Colonic mucosa (tissue), 4 donors: Measurements from ENCODE around the gene COL2A1. TPM values are rescaled to one million over a fixed set of nuclear protein-coding genes. Genes with fewer than 3 reads are reported as not detected.
A peak's percentile ranks its signal among the peaks of the same experiment; 100 is the strongest.

Experiments
- DNase-seq: peaks from one replicate; pipeline ENCODE4 v3.0.0-alpha.2; 2020
- H3K27ac ChIP-seq: fragments of 200-600 bp; one replicate; pipeline ENCODE4 v1.8.0; 2021
- H3K27me3 ChIP-seq: fragments of 200-600 bp; one replicate; pipeline ENCODE4 v1.8.0; 2021
- H3K36me3 ChIP-seq: fragments of 200-600 bp; one replicate; pipeline ENCODE4 v1.8.0; 2021
- H3K4me1 ChIP-seq: fragments of 200-600 bp; one replicate; pipeline ENCODE4 v1.8.0; 2021; ENCODE audit warnings: mild to moderate bottlenecking
- H3K4me3 ChIP-seq: fragments of 200-600 bp; one replicate; pipeline ENCODE4 v1.8.0; 2021
- H3K9ac ChIP-seq, 2 donors: one replicate each; pipeline ENCODE4 v1.7.0; 2013; ENCODE audit warnings: control low read depth in 2 of 2, low read depth in 2 of 2, low read length in 2 of 2
- H3K9me3 ChIP-seq: fragments of 200-600 bp; one replicate; pipeline ENCODE4 v1.8.0; 2021
- intact Hi-C: fragments of 100-400 bp; cut with DNase I; formaldehyde crosslinking; loops from one replicate; pipeline ENCODE4 v1.14.1; 2022
- total RNA-seq, 2 donors: library from RNA; stranded (reverse); fragmentation: NEBNext Ultra II Directional in 1 of 2; extraction: Animal tissue kit (Norgen Biotek cat#: 25700) in 1 of 2; gene quantifications; one replicate each; pipeline ENCODE4 v1.2.1, GENCODE V29; 2021
- TF ChIP-seq, protein P1 (sequence below): fragments of 200-600 bp; IDR thresholded peaks from one replicate; pipeline ENCODE4 v1.8.0; 2022; ENCODE audit warnings: antibody characterized with exemption, mild to moderate bottlenecking
- donor health status: healthy.
- donor health status: DM: no; HTN: no; CAD: no.
- donor health status: DM: no; HTN: no; CAD: no.

COL2A1 gene
- total RNA-seq, 2 donors from 2014 or later: 1.1 to 1.3 TPM

DNA sequence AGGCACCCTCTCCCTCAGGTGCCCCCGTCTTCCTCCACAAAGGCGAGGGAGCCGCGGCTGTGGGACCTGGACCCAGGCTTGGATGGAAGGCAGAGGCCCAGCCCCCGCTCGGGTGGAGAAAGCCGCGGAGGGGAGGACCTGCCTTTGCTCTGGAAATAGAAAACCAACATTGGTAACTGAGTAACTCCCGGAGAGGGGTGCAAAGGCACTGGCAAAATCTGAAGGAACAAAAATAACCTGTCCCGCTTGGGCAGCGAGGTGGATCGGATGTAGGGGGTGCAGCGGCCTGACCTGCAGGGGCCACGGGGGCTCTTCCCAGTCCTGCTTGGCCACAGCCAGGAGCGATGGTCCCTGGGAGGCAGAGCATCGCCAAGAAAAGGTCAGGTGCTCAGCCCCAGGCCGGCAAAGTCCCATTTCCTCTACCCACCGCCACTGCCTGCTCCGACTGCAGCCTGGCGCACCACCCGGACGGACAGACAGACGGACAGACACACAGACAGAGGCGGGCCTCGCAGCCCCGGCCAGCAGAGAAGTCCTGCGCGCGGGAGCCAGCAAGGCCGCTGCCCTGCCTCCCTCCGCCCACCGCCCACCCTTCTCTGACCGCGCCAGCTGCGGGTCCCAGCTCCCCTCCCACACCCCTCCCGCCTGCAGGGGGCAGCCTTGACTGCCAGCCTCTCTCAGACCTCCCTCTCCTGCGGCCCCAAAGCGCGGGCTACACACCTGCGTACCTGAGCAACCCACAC is 62.2 kb downstream of the COL2A1 start:
- Histone ChIP-seq H3K27me3 (no peaks in the 10 kb centered on the region), H3K9me3 (no peaks in the 10 kb centered on the region), H3K4me3 (no peak overlapping the region), H3K9ac (no peak overlapping the region), H3K27ac (no peak overlapping the region), H3K4me1 (peaks cover 7% of the 10 kb centered on the region), H3K36me3 (no peaks in the 10 kb centered on the region)
- intact Hi-C loops: no loop called here
- TF ChIP-seq, protein P1, sequence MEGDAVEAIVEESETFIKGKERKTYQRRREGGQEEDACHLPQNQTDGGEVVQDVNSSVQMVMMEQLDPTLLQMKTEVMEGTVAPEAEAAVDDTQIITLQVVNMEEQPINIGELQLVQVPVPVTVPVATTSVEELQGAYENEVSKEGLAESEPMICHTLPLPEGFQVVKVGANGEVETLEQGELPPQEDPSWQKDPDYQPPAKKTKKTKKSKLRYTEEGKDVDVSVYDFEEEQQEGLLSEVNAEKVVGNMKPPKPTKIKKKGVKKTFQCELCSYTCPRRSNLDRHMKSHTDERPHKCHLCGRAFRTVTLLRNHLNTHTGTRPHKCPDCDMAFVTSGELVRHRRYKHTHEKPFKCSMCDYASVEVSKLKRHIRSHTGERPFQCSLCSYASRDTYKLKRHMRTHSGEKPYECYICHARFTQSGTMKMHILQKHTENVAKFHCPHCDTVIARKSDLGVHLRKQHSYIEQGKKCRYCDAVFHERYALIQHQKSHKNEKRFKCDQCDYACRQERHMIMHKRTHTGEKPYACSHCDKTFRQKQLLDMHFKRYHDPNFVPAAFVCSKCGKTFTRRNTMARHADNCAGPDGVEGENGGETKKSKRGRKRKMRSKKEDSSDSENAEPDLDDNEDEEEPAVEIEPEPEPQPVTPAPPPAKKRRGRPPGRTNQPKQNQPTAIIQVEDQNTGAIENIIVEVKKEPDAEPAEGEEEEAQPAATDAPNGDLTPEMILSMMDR: no peak
- no peak for DNase-seq

DNA sequence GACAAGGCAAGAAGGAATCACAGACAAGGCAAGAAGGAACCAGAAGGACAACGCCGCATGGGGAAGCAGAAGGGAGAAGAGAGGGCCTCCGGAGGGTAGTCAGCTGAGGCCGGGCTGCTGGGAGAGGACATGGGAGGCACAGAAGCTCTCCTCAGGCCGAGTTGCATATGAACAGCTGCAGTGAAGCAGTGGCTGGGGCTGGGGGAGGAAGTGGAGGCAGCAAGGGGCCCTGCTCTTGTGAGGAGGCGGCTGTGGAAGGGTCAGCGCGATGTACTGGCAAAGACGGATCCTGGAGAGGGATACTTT is 62.8 kb downstream of the COL2A1 start:
- Histone ChIP-seq H3K4me3 (no peak overlapping the region), H3K9me3 (no peaks in the 10 kb centered on the region), H3K27me3 (no peaks in the 10 kb centered on the region), H3K9ac (no peak overlapping the region), H3K27ac (no peak overlapping the region), H3K4me1 (peaks cover 7% of the 10 kb centered on the region), H3K36me3 (no peaks in the 10 kb centered on the region)
- intact Hi-C loops: no loop called here
- DNase-seq: no peak
- TF ChIP-seq, protein P1: no peak

DNA sequence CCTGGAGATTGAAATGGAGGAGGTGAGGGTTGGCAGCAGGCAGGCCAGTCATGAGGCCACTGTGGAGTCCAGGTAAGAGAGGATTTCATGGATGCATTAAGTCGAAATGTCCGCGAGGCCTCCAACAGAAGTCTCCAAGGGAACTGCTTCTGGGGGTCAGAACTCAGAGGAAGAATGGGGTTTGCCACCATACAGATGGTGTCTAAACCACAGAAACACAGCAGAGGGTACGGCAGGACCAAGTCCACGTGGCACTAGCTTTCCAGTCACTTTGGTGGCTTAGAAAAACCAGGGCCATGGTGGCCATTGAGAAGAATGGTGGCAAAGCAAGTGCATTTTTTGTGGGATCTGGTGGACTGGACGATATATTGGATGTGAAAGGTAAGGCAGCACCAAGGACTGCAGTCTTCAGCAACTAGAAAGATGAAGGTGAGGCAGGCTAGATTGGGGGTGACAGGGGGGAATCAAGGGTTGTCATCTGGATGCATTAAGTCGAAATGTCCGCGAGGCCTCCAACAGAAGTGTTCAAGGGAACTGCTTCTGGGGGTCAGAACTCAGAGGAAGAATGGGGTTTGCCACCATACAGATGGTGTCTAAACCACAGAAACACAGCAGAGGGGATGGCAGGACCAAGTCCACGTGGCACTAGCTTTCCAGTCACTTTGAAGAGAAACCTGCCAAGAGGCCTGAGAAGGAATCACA is 63.4 kb downstream of the COL2A1 start:
- Histone ChIP-seq H3K27ac (no peak overlapping the region), H3K9me3 (no peaks in the 10 kb centered on the region), H3K36me3 (no peaks in the 10 kb centered on the region), H3K4me1 (peaks cover 7% of the 10 kb centered on the region), H3K27me3 (no peaks in the 10 kb centered on the region), H3K9ac (no peak overlapping the region), H3K4me3 (no peak overlapping the region)
- DNase-seq: no peak
- intact Hi-C loops: no loop called here
- TF ChIP-seq, protein P1: no peak

DNA sequence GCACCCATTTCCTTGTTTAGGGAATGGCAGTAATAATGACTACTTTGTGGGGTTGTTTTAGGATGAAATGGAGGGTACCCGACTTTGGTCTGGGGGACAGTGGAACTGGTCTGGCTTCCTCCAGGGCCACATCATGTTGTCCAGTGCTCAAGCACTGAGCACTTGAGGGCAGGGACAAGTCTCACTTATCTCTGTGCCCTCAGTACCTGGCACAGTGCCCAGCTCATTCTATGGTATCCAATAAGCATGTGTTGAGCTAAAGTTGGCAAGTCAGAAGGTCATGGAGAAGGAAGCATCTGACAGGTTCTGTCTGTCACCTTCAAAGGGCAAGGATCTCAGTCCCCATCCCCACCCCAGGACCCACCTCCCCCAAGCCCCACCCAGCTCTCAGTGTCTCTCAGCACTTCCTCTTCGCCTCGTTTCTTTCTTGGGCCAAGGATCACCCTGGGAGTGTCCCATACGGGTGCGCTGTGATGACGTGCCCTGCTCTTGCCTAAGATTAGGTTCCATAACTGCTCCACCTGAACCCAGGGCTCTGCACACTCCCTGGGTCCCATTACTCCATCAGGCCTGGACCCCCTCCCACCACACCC is 65.2 kb downstream of the COL2A1 start:
- Histone ChIP-seq H3K4me3 (no peak overlapping the region), H3K4me1 (peaks cover 7% of the 10 kb centered on the region), H3K27me3 (no peaks in the 10 kb centered on the region), H3K27ac (peak overlapping the region; percentile 59), H3K9me3 (no peaks in the 10 kb centered on the region), H3K9ac (peak overlapping the region in 1 of 2 donors; percentile 32), H3K36me3 (no peaks in the 10 kb centered on the region)
- TF ChIP-seq, protein P1: no peak
- intact Hi-C loops: no loop called here
- peak; percentile 92 for DNase-seq

DNA sequence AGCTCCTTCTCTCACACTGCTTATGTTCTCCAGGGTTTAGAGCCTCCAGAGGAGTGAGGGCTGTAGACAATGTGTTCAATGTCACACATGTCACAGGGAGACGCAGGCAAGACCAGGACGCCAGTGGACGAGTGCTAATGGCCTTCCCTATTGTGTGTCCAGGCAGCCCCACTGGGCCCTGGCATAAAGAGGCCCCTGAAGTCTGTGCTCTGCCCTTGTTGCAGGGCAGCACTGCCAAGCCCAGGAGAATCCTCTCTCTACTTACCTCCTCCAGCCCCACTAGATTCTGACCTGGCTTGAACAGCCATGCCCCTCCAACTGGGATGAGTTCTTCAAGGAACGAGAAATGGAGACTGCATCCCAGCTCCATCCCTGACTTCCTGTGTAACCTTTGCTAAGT is 65.7 kb downstream of the COL2A1 start:
- intact Hi-C loops: no loop called here
- H3K9ac ChIP-seq: peak overlapping the region in 1 of 2 donors; percentile 32

More for the DNA sequence above, 65.7 kb downstream of the COL2A1 start:
- TF ChIP-seq, protein P1: no peak
- no peaks in the 10 kb centered on the region for H3K27me3 ChIP-seq
- peaks cover 7% of the 10 kb centered on the region for H3K4me1 ChIP-seq
- H3K9me3 ChIP-seq: no peaks in the 10 kb centered on the region
- H3K36me3 ChIP-seq: no peaks in the 10 kb centered on the region
- DNase-seq: no peak
- H3K27ac ChIP-seq: peak overlapping the region; percentile 59
- H3K4me3 ChIP-seq: no peak overlapping the region
